ENCODE results near the gene GREM1. TPM values are rescaled to one million over a fixed set of nuclear protein-coding genes. Genes with fewer than 3 reads are reported as not detected.

The GREM1 gene
- total and polyA plus RNA-seq, 7 donors = 2.5 to 33.2 (median 25.5) TPM

GRCh38 chr15:32767236-32767635, 49.4 kb downstream of the GREM1 start:
- Histone ChIP-seq H3K27me3 (no peaks in the 10 kb centered on the region), H3K4me1 (no peaks in the 10 kb centered on the region), H3K27ac (no peak overlapping the region), H3K4me3 (no peak overlapping the region), H3K36me3 (no peaks in the 10 kb centered on the region), H3K9me3 (no peaks in the 10 kb centered on the region)
- intact Hi-C loops (cut with DNase I) = no loop called here
- no peak for DNase-seq
- no peak for TF ChIP-seq POLR2A (IDR thresholded peaks at IDR 0.05)
- TF ChIP-seq POLR2AphosphoS5 (IDR thresholded peaks at IDR 0.05) = no peak
- TF ChIP-seq EP300 (IDR thresholded peaks at IDR 0.05) = no peak
- TF ChIP-seq, protein P1, sequence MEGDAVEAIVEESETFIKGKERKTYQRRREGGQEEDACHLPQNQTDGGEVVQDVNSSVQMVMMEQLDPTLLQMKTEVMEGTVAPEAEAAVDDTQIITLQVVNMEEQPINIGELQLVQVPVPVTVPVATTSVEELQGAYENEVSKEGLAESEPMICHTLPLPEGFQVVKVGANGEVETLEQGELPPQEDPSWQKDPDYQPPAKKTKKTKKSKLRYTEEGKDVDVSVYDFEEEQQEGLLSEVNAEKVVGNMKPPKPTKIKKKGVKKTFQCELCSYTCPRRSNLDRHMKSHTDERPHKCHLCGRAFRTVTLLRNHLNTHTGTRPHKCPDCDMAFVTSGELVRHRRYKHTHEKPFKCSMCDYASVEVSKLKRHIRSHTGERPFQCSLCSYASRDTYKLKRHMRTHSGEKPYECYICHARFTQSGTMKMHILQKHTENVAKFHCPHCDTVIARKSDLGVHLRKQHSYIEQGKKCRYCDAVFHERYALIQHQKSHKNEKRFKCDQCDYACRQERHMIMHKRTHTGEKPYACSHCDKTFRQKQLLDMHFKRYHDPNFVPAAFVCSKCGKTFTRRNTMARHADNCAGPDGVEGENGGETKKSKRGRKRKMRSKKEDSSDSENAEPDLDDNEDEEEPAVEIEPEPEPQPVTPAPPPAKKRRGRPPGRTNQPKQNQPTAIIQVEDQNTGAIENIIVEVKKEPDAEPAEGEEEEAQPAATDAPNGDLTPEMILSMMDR (IDR thresholded peaks at IDR 0.05) = no peak
- 77 to 95% methylated on average over 1 of the region's 1 CpG for WGBS, 2 donors

DNA sequence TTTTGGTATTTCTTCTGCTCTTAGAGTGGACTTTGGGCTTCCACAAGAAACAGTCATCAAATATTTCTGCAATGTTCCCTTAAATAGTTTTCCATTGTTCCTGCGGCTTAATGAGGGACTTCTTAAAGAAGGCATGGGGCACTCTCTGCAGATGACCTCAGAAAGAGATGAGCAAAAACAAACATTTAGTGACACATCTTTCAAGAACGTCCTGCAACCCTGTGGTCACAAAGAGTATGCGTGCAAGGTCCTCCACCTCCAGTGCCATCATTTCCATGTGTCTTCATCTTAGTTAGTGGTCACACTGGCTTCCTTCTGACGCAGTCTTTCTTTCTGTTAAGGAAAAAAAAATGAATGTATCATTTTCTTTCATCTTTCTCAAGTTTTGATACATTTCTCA, 56.2 kb downstream of the GREM1 start:
- H3K4me3 ChIP-seq = no peak overlapping the region
- no peak for DNase-seq
- H3K9me3 ChIP-seq = peaks cover 0 to 7% (median 2%) of the 10 kb centered on the region in 4 donors
- H3K27me3 ChIP-seq = no peaks in the 10 kb centered on the region
- H3K27ac ChIP-seq = no peak overlapping the region
- 74 to 83% methylated on average over 4 of the region's 4 CpGs for WGBS, 2 donors
- intact Hi-C loops (cut with DNase I) = no loop called here
- H3K4me1 ChIP-seq = no peaks in the 10 kb centered on the region
- TF ChIP-seq, protein P1 (IDR thresholded peaks at IDR 0.05) = no peak
- TF ChIP-seq EP300 (IDR thresholded peaks at IDR 0.05) (no peak), POLR2AphosphoS5 (IDR thresholded peaks at IDR 0.05) (no peak), POLR2A (IDR thresholded peaks at IDR 0.05) (no peak)
- no peaks in the 10 kb centered on the region for H3K36me3 ChIP-seq

GRCh38 chr15:32775103-32775502, 57.3 kb downstream of the GREM1 start:
- no peaks in the 10 kb centered on the region for H3K36me3 ChIP-seq
- WGBS, 2 donors = 78 to 87% methylated on average over 3 of the region's 3 CpGs
- H3K27me3 ChIP-seq = no peaks in the 10 kb centered on the region
- H3K4me1 ChIP-seq = no peaks in the 10 kb centered on the region
- no peak overlapping the region for H3K27ac ChIP-seq
- no peak overlapping the region for H3K4me3 ChIP-seq
- peaks cover 0 to 7% (median 2%) of the 10 kb centered on the region in 4 donors for H3K9me3 ChIP-seq
- no peak for TF ChIP-seq POLR2A (IDR thresholded peaks at IDR 0.05)
- TF ChIP-seq, protein P1 (IDR thresholded peaks at IDR 0.05) = no peak
- no peak for TF ChIP-seq POLR2AphosphoS5 (IDR thresholded peaks at IDR 0.05)
- no peak for TF ChIP-seq EP300 (IDR thresholded peaks at IDR 0.05)
- no peak for DNase-seq
- intact Hi-C loops (cut with DNase I) = no loop called here

GRCh38 chr15:32778391-32779176, 60.8 kb downstream of the GREM1 start:
- no peaks in the 10 kb centered on the region for H3K36me3 ChIP-seq
- intact Hi-C loops (cut with DNase I) = no loop called here
- no peaks in the 10 kb centered on the region for H3K4me1 ChIP-seq
- TF ChIP-seq EP300 (IDR thresholded peaks at IDR 0.05) (no peak), POLR2AphosphoS5 (IDR thresholded peaks at IDR 0.05) (no peak), POLR2A (IDR thresholded peaks at IDR 0.05) (no peak)
- TF ChIP-seq, protein P1 (IDR thresholded peaks at IDR 0.05) = no peak
- no peaks in the 10 kb centered on the region for H3K27me3 ChIP-seq
- no peak overlapping the region for H3K27ac ChIP-seq
- 91 to 93% methylated on average over 4 of the region's 4 CpGs for WGBS, 2 donors
- H3K9me3 ChIP-seq = peaks cover 0 to 7% (median 2%) of the 10 kb centered on the region in 4 donors
- DNase-seq = no peak
- no peak overlapping the region for H3K4me3 ChIP-seq
